Cerebellar nuclear complex (tissue), 1 donor: Measurements from ENCODE around the gene FN3K.
"Not testable (repeated sequence)": the region's sequence is repeated elsewhere in the genome, so short reads cannot be mapped to it uniquely, and the experiment has no call there.

ENCODE experiments used
- DNase-seq, 2 experiments: peaks; one replicate each; lab custom pipeline; 2025; lab: John Stamatoyannopoulos, UW

FN3K gene

GRCh38 chr17:82775001-82775823 lies 39.8 kb downstream of the FN3K start:
- peak in 1 of 2 experiments; percentile 29 for DNase-seq

GRCh38 chr17:82776454-82776853 lies 41.0 kb downstream of the FN3K start:
- no peak for DNase-seq

- not testable (repeated sequence) for DNase-seq
Observed at GRCh38 chr17:82777778-82778375, 42.5 kb downstream of the FN3K start.

GRCh38 chr17:82779541-82779940 lies 44.1 kb downstream of the FN3K start:
- no peak for DNase-seq

- no peak for DNase-seq
Observed at GRCh38 chr17:82780195-82780594, 44.8 kb downstream of the FN3K start.

GRCh38 chr17:82780971-82781893 lies 45.8 kb downstream of the FN3K start:
- DNase-seq: no peak

- DNase-seq: peak in 1 of 2 experiments; percentile 39
Observed at GRCh38 chr17:82781894-82782274, 46.5 kb downstream of the FN3K start.

- DNase-seq: no peak
Observed at GRCh38 chr17:82782657-82783207, 47.3 kb downstream of the FN3K start.

- DNase-seq: no peak
Observed at GRCh38 chr17:82783498-82783897, 48.1 kb downstream of the FN3K start.

- DNase-seq: not testable (repeated sequence)
Observed at GRCh38 chr17:82785581-82785980, 50.2 kb downstream of the FN3K start.

GRCh38 chr17:82786427-82786826 lies 51.0 kb downstream of the FN3K start:
- no peak for DNase-seq

- DNase-seq: no peak
Observed at GRCh38 chr17:82787081-82787848, 51.9 kb downstream of the FN3K start.

- no peak for DNase-seq
Observed at GRCh38 chr17:82788206-82789001, 53.0 kb downstream of the FN3K start.

GRCh38 chr17:82789051-82789592 lies 53.7 kb downstream of the FN3K start:
- DNase-seq: no peak

GRCh38 chr17:82789806-82790205 lies 54.4 kb downstream of the FN3K start:
- DNase-seq: no peak

GRCh38 chr17:82790391-82790790 lies 55.0 kb downstream of the FN3K start:
- DNase-seq: no peak

GRCh38 chr17:82791532-82791931 lies 56.1 kb downstream of the FN3K start:
- no peak for DNase-seq

- DNase-seq: no peak
Observed at GRCh38 chr17:82793974-82794630, 58.7 kb downstream of the FN3K start.

- DNase-seq: no peak
Observed at GRCh38 chr17:82794781-82795482, 59.5 kb downstream of the FN3K start.
